Measurements from ENCODE around the gene DNASE2.

Gene DNASE2

GRCh38 chr19:12834566-12834943 is 46.7 kb downstream of the DNASE2 start, which contains the start of gene RTBDN:
RTBDN (minus strand) TSS chr19:12834579; CDS start chr19:12829979, 4,600 bp downstream.
- no peak for DNase-seq (ENCODE audit: low read depth in 2 of 2)

GRCh38 chr19:12833738-12834565 is 47.3 kb downstream of the DNASE2 start:
- no peak for DNase-seq (ENCODE audit: low read depth in 2 of 2)

- DNase-seq (ENCODE audit: low read depth in 2 of 2) = no peak
These were observed 47.9 kb downstream of the DNASE2 start for GRCh38 chr19:12833418-12833737.

- no peak for DNase-seq (ENCODE audit: low read depth in 2 of 2)
These were observed 52.8 kb downstream of the DNASE2 start for GRCh38 chr19:12828494-12828893.

GRCh38 chr19:12825254-12826131 is 55.8 kb downstream of the DNASE2 start:
- no peak for DNase-seq (ENCODE audit: low read depth in 2 of 2)
